SK-N-MC (cell line): ENCODE measurements around the gene LIN9.
"Not testable (repeated sequence)": the region's sequence is repeated elsewhere in the genome, so short reads cannot be mapped to it uniquely, and the experiment has no call there.

Experiments
- EZH2 ChIP-seq: fragments of 200-600 bp; sonication (generic); IDR thresholded peaks from one replicate; pipeline ENCODE4 v1.6.1; 2017; ENCODE audit warnings: antibody characterized with exemption
- FOXP2 ChIP-seq: optimal IDR thresholded peaks from 2 replicates; pipeline ENCODE3; 2011; ENCODE audit warnings: mild to moderate bottlenecking, moderate library complexity; ENCODE audit not compliant: insufficient read depth; ENCODE audit errors: extremely low read length, control extremely low read depth
- POLR2AphosphoS5 ChIP-seq: IDR thresholded peaks from 2 replicates; pipeline ENCODE4 v1.6.1; 2012; ENCODE audit warnings: mild to moderate bottlenecking, low read depth, low read length, borderline replicate concordance

DNA sequence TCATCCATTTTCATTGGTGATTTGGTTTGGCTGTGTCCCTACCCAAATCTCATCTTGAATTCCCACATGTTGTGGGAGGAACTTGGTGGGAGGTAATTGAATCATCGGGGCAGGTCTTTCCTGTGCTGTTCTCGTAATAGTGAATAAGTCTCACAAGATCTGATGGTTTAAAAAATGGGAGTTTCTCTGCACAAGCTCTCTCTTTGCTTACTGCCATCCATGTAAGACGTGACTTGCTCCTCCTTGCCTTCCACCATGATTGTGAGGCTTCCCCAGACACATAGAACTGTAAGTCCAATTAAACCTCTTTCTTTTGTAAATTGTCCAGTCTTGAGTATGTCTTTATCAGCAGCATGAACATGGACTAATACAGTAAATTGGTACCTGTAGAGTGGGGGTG is 31.1 kb upstream of the LIN9 start:
- not testable (repeated sequence) for TF ChIP-seq POLR2AphosphoS5, EZH2, FOXP2
